ENCODE data around the gene WDR17.

Gene WDR17

GRCh38 chr4:176134670-176135069, 69.0 kb downstream of the WDR17 start:
- Histone ChIP-seq H3K4me3 (ENCODE audit: low read depth, low read length) (no peak overlapping the region), H3K27me3 (ENCODE audit: insufficient read depth, low read depth, severe bottlenecking) (no peaks in the 10 kb centered on the region), H3K9me3 (ENCODE audit: severe bottlenecking) (no peaks in the 10 kb centered on the region), H3K27ac (no peak overlapping the region), H3K36me3 (no peaks in the 10 kb centered on the region; the same call in 1 of the 2 replicates)
- no peak for DNase-seq
- TF ChIP-seq CTCF (IDR thresholded peaks at IDR 0.05; ENCODE audit: low read depth, low read length), result no peak

- Histone ChIP-seq H3K27ac (no peak overlapping the region), H3K4me3 (ENCODE audit: low read depth, low read length) (no peak overlapping the region), H3K9me3 (ENCODE audit: severe bottlenecking) (no peaks in the 10 kb centered on the region), H3K27me3 (ENCODE audit: insufficient read depth, low read depth, severe bottlenecking) (no peaks in the 10 kb centered on the region), H3K36me3 (no peaks in the 10 kb centered on the region)
- no peak for DNase-seq
- no peak for TF ChIP-seq CTCF (IDR thresholded peaks at IDR 0.05; ENCODE audit: low read depth, low read length)
Measured at GRCh38 chr4:176137631-176138030, 72.0 kb downstream of the WDR17 start.

- no peak for TF ChIP-seq CTCF (IDR thresholded peaks at IDR 0.05; ENCODE audit: low read depth, low read length)
- no peak overlapping the region for H3K27ac ChIP-seq
- no peaks in the 10 kb centered on the region for H3K9me3 ChIP-seq (ENCODE audit: severe bottlenecking)
- DNase-seq, result no peak
- no peaks in the 10 kb centered on the region for H3K36me3 ChIP-seq
- no peaks in the 10 kb centered on the region for H3K27me3 ChIP-seq (ENCODE audit: insufficient read depth, low read depth, severe bottlenecking)
- H3K4me3 ChIP-seq (ENCODE audit: low read depth, low read length), result no peak overlapping the region
Measured at GRCh38 chr4:176139518-176139917, 73.9 kb downstream of the WDR17 start.

GRCh38 chr4:176142253-176142652, 76.6 kb downstream of the WDR17 start:
- H3K27ac ChIP-seq, result no peak overlapping the region
- no peak for DNase-seq
- H3K4me3 ChIP-seq (ENCODE audit: low read depth, low read length), result no peak overlapping the region
- H3K27me3 ChIP-seq (ENCODE audit: insufficient read depth, low read depth, severe bottlenecking), result no peaks in the 10 kb centered on the region
- no peaks in the 10 kb centered on the region for H3K9me3 ChIP-seq (ENCODE audit: severe bottlenecking)
- TF ChIP-seq CTCF (IDR thresholded peaks at IDR 0.05; ENCODE audit: low read depth, low read length), result no peak
- H3K36me3 ChIP-seq, result no peaks in the 10 kb centered on the region

- no peaks in the 10 kb centered on the region for H3K9me3 ChIP-seq (ENCODE audit: severe bottlenecking)
- no peaks in the 10 kb centered on the region for H3K27me3 ChIP-seq (ENCODE audit: insufficient read depth, low read depth, severe bottlenecking)
- no peak overlapping the region for H3K27ac ChIP-seq
- no peak for TF ChIP-seq CTCF (IDR thresholded peaks at IDR 0.05; ENCODE audit: low read depth, low read length)
- no peaks in the 10 kb centered on the region; the same call in none of the 2 replicates for H3K36me3 ChIP-seq
- no peak for DNase-seq
- H3K4me3 ChIP-seq (ENCODE audit: low read depth, low read length), result no peak overlapping the region
Measured at GRCh38 chr4:176149680-176150355, 84.2 kb downstream of the WDR17 start.

GRCh38 chr4:176150356-176150682, 84.7 kb downstream of the WDR17 start:
- H3K27me3 ChIP-seq (ENCODE audit: insufficient read depth, low read depth, severe bottlenecking), result no peaks in the 10 kb centered on the region
- no peak for TF ChIP-seq CTCF (IDR thresholded peaks at IDR 0.05; ENCODE audit: low read depth, low read length)
- no peak overlapping the region for H3K27ac ChIP-seq
- no peak overlapping the region for H3K4me3 ChIP-seq (ENCODE audit: low read depth, low read length)
- DNase-seq, result no peak
- no peaks in the 10 kb centered on the region; the same call in none of the 2 replicates for H3K36me3 ChIP-seq
- no peaks in the 10 kb centered on the region for H3K9me3 ChIP-seq (ENCODE audit: severe bottlenecking)

Data from WERI-Rb-1 (cell line).